HEK293 (cell line): ENCODE measurements around the gene WDR88.

ENCODE experiments used
- ATF2 ChIP-seq: fragments of 450-650 bp; formaldehyde crosslinking; IDR thresholded peaks from 2 replicates; pipeline ENCODE4 v1.5.1; 2016; ENCODE audit warnings: missing biosample characterization, missing genetic modification characterization, low read depth
- HOXC10 ChIP-seq: sonication (generic); formaldehyde crosslinking; IDR thresholded peaks from 2 replicates; pipeline ENCODE4 v1.8.1; 2023; ENCODE audit warnings: mild to moderate bottlenecking, missing genetic modification reagents
- KLF10 ChIP-seq: fragments of 450-650 bp; IDR thresholded peaks from 2 replicates; pipeline ENCODE4 v1.5.1; 2018; ENCODE audit warnings: missing biosample characterization, mild to moderate bottlenecking, missing genetic modification characterization
- OVOL3 ChIP-seq: fragments of 450-650 bp; formaldehyde crosslinking; IDR thresholded peaks from 2 replicates; pipeline ENCODE4 v1.5.1; 2016; ENCODE audit warnings: missing biosample characterization, missing genetic modification characterization
- YY1 ChIP-seq: fragments of 450-650 bp; formaldehyde crosslinking; IDR thresholded peaks from 2 replicates; pipeline ENCODE4 v1.5.1; 2018; ENCODE audit warnings: missing biosample characterization, missing genetic modification characterization
- ZFP3 ChIP-seq: fragments of 450-650 bp; formaldehyde crosslinking; IDR thresholded peaks from 2 replicates; pipeline ENCODE4 v1.5.1; 2016; ENCODE audit warnings: low read depth, missing biosample characterization, missing genetic modification characterization
- ZFP37 ChIP-seq: fragments of 450-650 bp; formaldehyde crosslinking; IDR thresholded peaks from 2 replicates; pipeline ENCODE4 v1.5.1; 2016; ENCODE audit warnings: missing biosample characterization, missing genetic modification characterization
- ZFP41 ChIP-seq: fragments of 450-650 bp; formaldehyde crosslinking; IDR thresholded peaks from 2 replicates; pipeline ENCODE4 v1.5.1; 2016; ENCODE audit warnings: missing biosample characterization, missing genetic modification characterization, borderline replicate concordance
- ZNF214 ChIP-seq: fragments of 450-650 bp; formaldehyde crosslinking; IDR thresholded peaks from 2 replicates; pipeline ENCODE4 v1.5.1; 2017; ENCODE audit warnings: missing biosample characterization, mild to moderate bottlenecking, missing genetic modification characterization, borderline replicate concordance
- ZNF23 ChIP-seq: fragments of 450-650 bp; formaldehyde crosslinking; IDR thresholded peaks from 2 replicates; pipeline ENCODE4 v1.5.1; 2016; ENCODE audit warnings: missing biosample characterization, missing genetic modification characterization, borderline replicate concordance
- ZNF366 ChIP-seq: fragments of 450-650 bp; formaldehyde crosslinking; conservative IDR thresholded peaks from 2 replicates; pipeline ENCODE4 v1.5.1; 2016; ENCODE audit warnings: missing biosample characterization, missing genetic modification characterization
- ZNF398 ChIP-seq: fragments of 450-650 bp; formaldehyde crosslinking; IDR thresholded peaks from 2 replicates; pipeline ENCODE4 v1.5.1; 2017; ENCODE audit warnings: missing biosample characterization, missing genetic modification characterization
- ZNF48 ChIP-seq: fragments of 450-650 bp; formaldehyde crosslinking; IDR thresholded peaks from 2 replicates; pipeline ENCODE4 v1.5.1; 2016; ENCODE audit warnings: missing biosample characterization, missing genetic modification characterization
- ZNF501 ChIP-seq: fragments of 450-650 bp; formaldehyde crosslinking; IDR thresholded peaks from 2 replicates; pipeline ENCODE4 v1.5.1; 2016; ENCODE audit warnings: missing biosample characterization, missing genetic modification characterization
- ZNF514 ChIP-seq: fragments of 450-650 bp; formaldehyde crosslinking; IDR thresholded peaks from 2 replicates; pipeline ENCODE4 v1.5.1; 2016; ENCODE audit warnings: missing biosample characterization, missing genetic modification characterization
- ZNF561 ChIP-seq: fragments of 450-650 bp; IDR thresholded peaks from 2 replicates; pipeline ENCODE4 v1.5.1; 2018; ENCODE audit warnings: missing biosample characterization, missing genetic modification characterization, borderline replicate concordance
- ZNF624 ChIP-seq: fragments of 450-650 bp; formaldehyde crosslinking; IDR thresholded peaks from 2 replicates; pipeline ENCODE4 v1.5.1; 2017; ENCODE audit warnings: missing biosample characterization, missing genetic modification characterization
- ZNF660 ChIP-seq: fragments of 450-650 bp; IDR thresholded peaks from 2 replicates; pipeline ENCODE4 v1.5.1; 2018; ENCODE audit warnings: missing biosample characterization, mild to moderate bottlenecking, missing genetic modification characterization
- ZNF664 ChIP-seq: fragments of 450-650 bp; formaldehyde crosslinking; IDR thresholded peaks from 2 replicates; pipeline ENCODE4 v1.5.1; 2016; ENCODE audit warnings: missing biosample characterization, missing genetic modification characterization
- ZNF670 ChIP-seq: fragments of 450-650 bp; formaldehyde crosslinking; IDR thresholded peaks from 2 replicates; pipeline ENCODE4 v1.5.1; 2016; ENCODE audit warnings: missing biosample characterization, missing genetic modification characterization, low read depth
- ZNF707 ChIP-seq: fragments of 450-650 bp; formaldehyde crosslinking; IDR thresholded peaks from 2 replicates; pipeline ENCODE4 v1.5.1; 2016; ENCODE audit warnings: missing biosample characterization, missing genetic modification characterization
- ZNF791 ChIP-seq: fragments of 450-650 bp; formaldehyde crosslinking; IDR thresholded peaks from 2 replicates; pipeline ENCODE4 v1.5.1; 2016; ENCODE audit warnings: missing biosample characterization, missing genetic modification characterization
- ZNF837 ChIP-seq: fragments of 450-650 bp; formaldehyde crosslinking; IDR thresholded peaks from 2 replicates; pipeline ENCODE4 v1.5.1; 2016; ENCODE audit warnings: missing biosample characterization, missing genetic modification characterization
- ZSCAN16 ChIP-seq: fragments of 450-650 bp; formaldehyde crosslinking; IDR thresholded peaks from 2 replicates; pipeline ENCODE4 v1.5.1; 2016; ENCODE audit warnings: missing biosample characterization, missing genetic modification characterization
- TF ChIP-seq, protein P1 (sequence below): fragments of 450-650 bp; formaldehyde crosslinking; conservative IDR thresholded peaks from 2 replicates; pipeline ENCODE4 v1.5.1; 2016; ENCODE audit warnings: low read depth, missing biosample characterization, missing genetic modification characterization
- TF ChIP-seq, protein P2 (sequence below): fragments of 450-650 bp; formaldehyde crosslinking; IDR thresholded peaks from 2 replicates; pipeline ENCODE4 v1.5.1; 2016; ENCODE audit warnings: missing biosample characterization, missing genetic modification characterization
- TF ChIP-seq, protein P3 (sequence below): fragments of 450-650 bp; formaldehyde crosslinking; conservative IDR thresholded peaks from 2 replicates; pipeline ENCODE4 v1.5.1; 2016; ENCODE audit warnings: low read depth, missing biosample characterization, missing genetic modification characterization

Gene WDR88

DNA sequence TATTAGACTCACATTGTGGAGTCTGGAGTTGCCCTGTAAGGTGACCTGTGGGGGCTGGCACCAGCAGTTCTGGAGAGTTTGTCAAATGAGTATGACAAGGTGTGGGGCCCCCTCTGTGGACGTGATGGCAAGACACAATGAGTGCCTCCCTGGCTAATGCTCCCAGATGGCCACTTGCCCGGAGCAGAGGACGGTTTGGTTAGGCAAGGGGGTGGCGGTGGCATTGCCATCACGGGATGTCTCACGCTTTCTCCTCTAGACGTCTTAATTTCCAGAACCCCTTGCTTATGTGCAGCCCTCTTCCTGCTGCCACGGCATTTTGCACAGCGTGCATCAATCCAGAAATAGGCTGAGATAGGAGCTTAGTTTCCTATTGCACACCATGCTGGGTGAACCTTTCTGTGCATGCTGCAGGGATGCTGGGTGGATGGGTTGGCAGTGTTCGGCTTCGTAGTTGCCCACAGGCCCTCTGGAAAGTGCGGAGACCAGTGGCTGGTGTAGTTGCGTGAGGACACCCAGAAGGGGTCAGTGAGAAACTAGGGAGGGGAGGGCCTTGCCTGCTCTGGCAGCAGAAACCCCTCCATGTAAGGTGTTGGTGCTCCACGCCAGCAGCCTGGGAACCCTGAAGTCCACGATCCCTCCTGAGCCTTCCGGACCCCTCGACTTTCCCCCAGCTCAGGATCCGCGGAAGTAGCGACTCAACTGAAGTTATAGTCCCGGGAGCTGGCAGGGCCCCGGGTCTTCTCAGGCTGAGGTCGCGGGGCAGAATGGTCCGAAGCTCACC, 44.2 kb downstream of the WDR88 start (continued):
- TF ChIP-seq, protein P1, sequence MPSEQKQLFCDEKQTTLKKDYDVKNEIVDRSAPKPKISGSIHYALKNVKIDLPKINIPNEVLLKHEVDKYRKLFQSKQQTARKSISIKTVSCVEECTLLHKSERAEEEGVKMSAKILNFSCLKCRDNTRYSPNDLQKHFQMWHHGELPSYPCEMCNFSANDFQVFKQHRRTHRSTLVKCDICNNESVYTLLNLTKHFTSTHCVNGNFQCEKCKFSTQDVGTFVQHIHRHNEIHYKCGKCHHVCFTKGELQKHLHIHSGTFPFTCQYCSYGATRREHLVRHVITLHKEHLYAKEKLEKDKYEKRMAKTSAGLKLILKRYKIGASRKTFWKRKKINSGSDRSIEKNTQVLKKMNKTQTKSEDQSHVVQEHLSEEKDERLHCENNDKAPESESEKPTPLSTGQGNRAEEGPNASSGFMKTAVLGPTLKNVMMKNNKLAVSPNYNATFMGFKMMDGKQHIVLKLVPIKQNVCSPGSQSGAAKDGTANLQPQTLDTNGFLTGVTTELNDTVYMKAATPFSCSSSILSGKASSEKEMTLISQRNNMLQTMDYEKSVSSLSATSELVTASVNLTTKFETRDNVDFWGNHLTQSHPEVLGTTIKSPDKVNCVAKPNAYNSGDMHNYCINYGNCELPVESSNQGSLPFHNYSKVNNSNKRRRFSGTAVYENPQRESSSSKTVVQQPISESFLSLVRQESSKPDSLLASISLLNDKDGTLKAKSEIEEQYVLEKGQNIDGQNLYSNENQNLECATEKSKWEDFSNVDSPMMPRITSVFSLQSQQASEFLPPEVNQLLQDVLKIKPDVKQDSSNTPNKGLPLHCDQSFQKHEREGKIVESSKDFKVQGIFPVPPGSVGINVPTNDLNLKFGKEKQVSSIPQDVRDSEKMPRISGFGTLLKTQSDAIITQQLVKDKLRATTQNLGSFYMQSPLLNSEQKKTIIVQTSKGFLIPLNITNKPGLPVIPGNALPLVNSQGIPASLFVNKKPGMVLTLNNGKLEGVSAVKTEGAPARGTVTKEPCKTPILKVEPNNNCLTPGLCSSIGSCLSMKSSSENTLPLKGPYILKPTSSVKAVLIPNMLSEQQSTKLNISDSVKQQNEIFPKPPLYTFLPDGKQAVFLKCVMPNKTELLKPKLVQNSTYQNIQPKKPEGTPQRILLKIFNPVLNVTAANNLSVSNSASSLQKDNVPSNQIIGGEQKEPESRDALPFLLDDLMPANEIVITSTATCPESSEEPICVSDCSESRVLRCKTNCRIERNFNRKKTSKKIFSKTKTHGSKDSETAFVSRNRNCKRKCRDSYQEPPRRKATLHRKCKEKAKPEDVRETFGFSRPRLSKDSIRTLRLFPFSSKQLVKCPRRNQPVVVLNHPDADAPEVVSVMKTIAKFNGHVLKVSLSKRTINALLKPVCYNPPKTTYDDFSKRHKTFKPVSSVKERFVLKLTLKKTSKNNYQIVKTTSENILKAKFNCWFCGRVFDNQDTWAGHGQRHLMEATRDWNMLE (tag by site-specific recombination) = no peak
- TF ChIP-seq ATF2 (tag by site-specific recombination) = no peak
- TF ChIP-seq ZNF48 = no peak
- no peak for TF ChIP-seq ZSCAN16 (tag by site-specific recombination)
- TF ChIP-seq ZNF398 (tag by site-specific recombination) = peak; percentile 36; the same call in 1 of the 2 replicates
- no peak for TF ChIP-seq ZNF624
- TF ChIP-seq OVOL3 (tag by site-specific recombination) = 0 out of 2 replicates have a peak, but pooled peaks have one; percentile 42
- TF ChIP-seq ZNF707 = no peak
- no peak for TF ChIP-seq ZNF366
- TF ChIP-seq, protein P2, sequence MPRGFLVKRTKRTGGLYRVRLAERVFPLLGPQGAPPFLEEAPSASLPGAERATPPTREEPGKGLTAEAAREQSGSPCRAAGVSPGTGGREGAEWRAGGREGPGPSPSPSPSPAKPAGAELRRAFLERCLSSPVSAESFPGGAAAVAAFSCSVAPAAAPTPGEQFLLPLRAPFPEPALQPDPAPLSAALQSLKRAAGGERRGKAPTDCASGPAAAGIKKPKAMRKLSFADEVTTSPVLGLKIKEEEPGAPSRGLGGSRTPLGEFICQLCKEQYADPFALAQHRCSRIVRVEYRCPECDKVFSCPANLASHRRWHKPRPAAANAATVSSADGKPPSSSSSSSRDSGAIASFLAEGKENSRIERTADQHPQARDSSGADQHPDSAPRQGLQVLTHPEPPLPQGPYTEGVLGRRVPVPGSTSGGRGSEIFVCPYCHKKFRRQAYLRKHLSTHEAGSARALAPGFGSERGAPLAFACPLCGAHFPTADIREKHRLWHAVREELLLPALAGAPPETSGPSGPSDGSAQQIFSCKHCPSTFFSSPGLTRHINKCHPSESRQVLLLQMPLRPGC (tag by site-specific recombination) = no peak
- 0 out of 2 replicates have a peak, but pooled peaks have one; percentile 18 for TF ChIP-seq ZNF23 (tag by site-specific recombination)
- TF ChIP-seq ZNF214 = no peak
- no peak for TF ChIP-seq ZFP3 (tag by site-specific recombination)
- TF ChIP-seq, protein P3, sequence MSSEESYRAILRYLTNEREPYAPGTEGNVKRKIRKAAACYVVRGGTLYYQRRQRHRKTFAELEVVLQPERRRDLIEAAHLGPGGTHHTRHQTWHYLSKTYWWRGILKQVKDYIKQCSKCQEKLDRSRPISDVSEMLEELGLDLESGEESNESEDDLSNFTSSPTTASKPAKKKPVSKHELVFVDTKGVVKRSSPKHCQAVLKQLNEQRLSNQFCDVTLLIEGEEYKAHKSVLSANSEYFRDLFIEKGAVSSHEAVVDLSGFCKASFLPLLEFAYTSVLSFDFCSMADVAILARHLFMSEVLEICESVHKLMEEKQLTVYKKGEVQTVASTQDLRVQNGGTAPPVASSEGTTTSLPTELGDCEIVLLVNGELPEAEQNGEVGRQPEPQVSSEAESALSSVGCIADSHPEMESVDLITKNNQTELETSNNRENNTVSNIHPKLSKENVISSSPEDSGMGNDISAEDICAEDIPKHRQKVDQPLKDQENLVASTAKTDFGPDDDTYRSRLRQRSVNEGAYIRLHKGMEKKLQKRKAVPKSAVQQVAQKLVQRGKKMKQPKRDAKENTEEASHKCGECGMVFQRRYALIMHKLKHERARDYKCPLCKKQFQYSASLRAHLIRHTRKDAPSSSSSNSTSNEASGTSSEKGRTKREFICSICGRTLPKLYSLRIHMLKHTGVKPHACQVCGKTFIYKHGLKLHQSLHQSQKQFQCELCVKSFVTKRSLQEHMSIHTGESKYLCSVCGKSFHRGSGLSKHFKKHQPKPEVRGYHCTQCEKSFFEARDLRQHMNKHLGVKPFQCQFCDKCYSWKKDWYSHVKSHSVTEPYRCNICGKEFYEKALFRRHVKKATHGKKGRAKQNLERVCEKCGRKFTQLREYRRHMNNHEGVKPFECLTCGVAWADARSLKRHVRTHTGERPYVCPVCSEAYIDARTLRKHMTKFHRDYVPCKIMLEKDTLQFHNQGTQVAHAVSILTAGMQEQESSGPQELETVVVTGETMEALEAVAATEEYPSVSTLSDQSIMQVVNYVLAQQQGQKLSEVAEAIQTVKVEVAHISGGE (tag by site-specific recombination) = no peak
- no peak for TF ChIP-seq ZNF670 (tag by site-specific recombination)
- TF ChIP-seq ZNF514 (tag by site-specific recombination) = no peak
- TF ChIP-seq YY1 (tag by site-specific recombination) = peak; percentile 20; the same call in 1 of the 2 replicates
- TF ChIP-seq HOXC10 (CRISPR knock-in tag) = no peak
- no peak for TF ChIP-seq ZNF664
- TF ChIP-seq ZNF501 = no peak; the same call in 1 of the 2 replicates
- TF ChIP-seq ZNF837 (tag by site-specific recombination) = no peak
- TF ChIP-seq KLF10 = no peak
- no peak for TF ChIP-seq ZFP41 (tag by site-specific recombination)
- TF ChIP-seq ZNF791 (tag by site-specific recombination) = no peak; the same call in 1 of the 2 replicates
- TF ChIP-seq ZNF561 = no peak; the same call in 1 of the 2 replicates
- TF ChIP-seq ZFP37 (tag by site-specific recombination) = no peak
- no peak for TF ChIP-seq ZNF660 (tag by site-specific recombination)
